ENCODE data around the gene CEMP1.
"Not testable (repeated sequence)": the region's sequence is repeated elsewhere in the genome, so short reads cannot be mapped to it uniquely, and the experiment has no call there.

The CEMP1 gene

GRCh38 chr16:2531371-2531695 is at the start of gene CEMP1:
Gene CEMP1, minus strand, starts transcription at chr16:2531408. Its CDS starts 335 bp downstream, at chr16:2531073.
- no peak for DNase-seq (ENCODE audit: low read depth in 2 of 2)

- not testable (repeated sequence) for DNase-seq (ENCODE audit: low read depth in 2 of 2)
Observed at GRCh38 chr16:2580818-2581217, 49.6 kb upstream of the CEMP1 start.

- not testable (repeated sequence) for DNase-seq (ENCODE audit: low read depth in 2 of 2)
Observed at GRCh38 chr16:2580143-2580542, 48.9 kb upstream of the CEMP1 start.

- DNase-seq (ENCODE audit: low read depth in 2 of 2): not testable (repeated sequence)
Observed at GRCh38 chr16:2578905-2579304, 47.7 kb upstream of the CEMP1 start.

- DNase-seq (ENCODE audit: low read depth in 2 of 2): not testable (repeated sequence)
Observed at GRCh38 chr16:2577044-2577443, 45.8 kb upstream of the CEMP1 start.

- not testable (repeated sequence) for DNase-seq (ENCODE audit: low read depth in 2 of 2)
Observed at GRCh38 chr16:2575839-2576238, 44.6 kb upstream of the CEMP1 start.

- DNase-seq (ENCODE audit: low read depth in 2 of 2): not testable (repeated sequence)
Observed at GRCh38 chr16:2572704-2573103, 41.5 kb upstream of the CEMP1 start.

- DNase-seq (ENCODE audit: low read depth in 2 of 2): not testable (repeated sequence)
Observed at GRCh38 chr16:2568573-2568972, 37.4 kb upstream of the CEMP1 start.

- DNase-seq (ENCODE audit: low read depth in 2 of 2): not testable (repeated sequence)
Observed at GRCh38 chr16:2567506-2567905, 36.3 kb upstream of the CEMP1 start.

- peak; percentile 24 to 45 for DNase-seq (ENCODE audit: low read depth in 2 of 2)
Observed at GRCh38 chr16:2560798-2561133, 29.6 kb upstream of the CEMP1 start.

- not testable (repeated sequence) for DNase-seq (ENCODE audit: low read depth in 2 of 2)
Observed at GRCh38 chr16:2560131-2560797, 29.1 kb upstream of the CEMP1 start.

GRCh38 chr16:2557150-2557549 is 25.9 kb upstream of the CEMP1 start:
- not testable (repeated sequence) for DNase-seq (ENCODE audit: low read depth in 2 of 2)

- DNase-seq (ENCODE audit: low read depth in 2 of 2): not testable (repeated sequence)
Observed at GRCh38 chr16:2554709-2555425, 23.7 kb upstream of the CEMP1 start.

- DNase-seq (ENCODE audit: low read depth in 2 of 2): not testable (repeated sequence)
Observed at GRCh38 chr16:2551420-2551889, 20.2 kb upstream of the CEMP1 start.

- DNase-seq (ENCODE audit: low read depth in 2 of 2): not testable (repeated sequence)
Observed at GRCh38 chr16:2550283-2550878, 19.2 kb upstream of the CEMP1 start.

GRCh38 chr16:2543771-2544170 is 12.6 kb upstream of the CEMP1 start:
- DNase-seq (ENCODE audit: low read depth in 2 of 2): not testable (repeated sequence)

- not testable (repeated sequence) for DNase-seq (ENCODE audit: low read depth in 2 of 2)
Observed at GRCh38 chr16:2541409-2541808, 10.2 kb upstream of the CEMP1 start.

GRCh38 chr16:2540912-2541311 is 9.7 kb upstream of the CEMP1 start:
- DNase-seq (ENCODE audit: low read depth in 2 of 2): not testable (repeated sequence)

- DNase-seq (ENCODE audit: low read depth in 2 of 2): not testable (repeated sequence)
Observed at GRCh38 chr16:2539845-2540458, 8.7 kb upstream of the CEMP1 start.

- not testable (repeated sequence) for DNase-seq (ENCODE audit: low read depth in 2 of 2)
Observed at GRCh38 chr16:2539192-2539844, 8.1 kb upstream of the CEMP1 start.

GRCh38 chr16:2537451-2538379 is 6.5 kb upstream of the CEMP1 start, which contains the start of gene PDPK1:
Gene PDPK1, plus strand, starts transcription at chr16:2538021. Its CDS starts 92 bp downstream, at chr16:2538113.
- peak; percentile 92 to 95 for DNase-seq (ENCODE audit: low read depth in 2 of 2)

All from stimulated activated CD8-positive, alpha-beta memory T cell treated with anti-CD3 and anti-CD28 coated beads, Interleukin-15, amount 100 ng/mL, for 48 hours (primary cell).